WERI-Rb-1 (cell line): ENCODE measurements around the gene MEF2C.
"Not testable (repeated sequence)": the region's sequence is repeated elsewhere in the genome, so short reads cannot be mapped to it uniquely, and the experiment has no call there.

Experiments
- DNase-seq: peaks from one replicate; pipeline ENCODE4 v3.0.0-alpha.2; 2020
- H3K27ac ChIP-seq: fragments of 250-450 bp; sonication (Bioruptor Pico); 2 replicates; pipeline ENCODE4 v1.5.1; 2020; ENCODE audit warnings: mild to moderate bottlenecking, moderate library complexity
- H3K27me3 ChIP-seq: fragments of 250-450 bp; sonication (Bioruptor Pico); 2 replicates; pipeline ENCODE4 v1.5.1; 2021; ENCODE audit warnings: mild to moderate bottlenecking, low read depth, moderate library complexity; ENCODE audit not compliant: insufficient read depth, severe bottlenecking
- H3K36me3 ChIP-seq: fragments of 250-450 bp; sonication (Bioruptor Pico); 2 replicates; pipeline ENCODE4 v1.5.1; 2020; ENCODE audit warnings: mild to moderate bottlenecking, moderate library complexity
- H3K4me3 ChIP-seq: 2 replicates; pipeline ENCODE4 v1.5.1; 2011; ENCODE audit warnings: low read depth, mild to moderate bottlenecking, control low read depth, low read length
- H3K9me3 ChIP-seq: fragments of 250-450 bp; sonication (Bioruptor Pico); 2 replicates; pipeline ENCODE4 v1.5.1; 2021; ENCODE audit warnings: mild to moderate bottlenecking, moderate library complexity; ENCODE audit not compliant: severe bottlenecking
- TF ChIP-seq, protein P1 (sequence below): IDR thresholded peaks from 2 replicates; pipeline ENCODE4 v1.5.1; 2011; ENCODE audit warnings: low read depth, mild to moderate bottlenecking, control low read depth, inconsistent platforms, low read length

Gene MEF2C

DNA sequence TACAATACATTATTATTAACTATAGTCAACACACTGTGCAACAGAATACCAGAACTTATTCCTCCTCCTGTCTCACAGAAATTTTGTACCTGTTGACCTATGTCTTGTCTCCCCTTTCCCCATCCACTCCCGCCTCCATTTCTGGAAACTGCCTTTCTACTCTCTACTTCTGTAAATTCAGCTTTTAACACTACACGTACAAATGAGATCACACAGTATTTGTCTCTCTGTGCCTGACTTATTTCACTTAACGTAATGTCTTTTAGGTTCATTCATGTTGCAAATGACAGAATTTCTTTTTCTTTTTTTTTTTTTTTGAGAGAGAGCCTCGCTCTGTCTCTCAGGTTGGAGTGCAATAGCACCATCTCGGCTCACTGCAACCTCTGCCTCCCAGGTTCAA, 19.5 kb downstream of the MEF2C start:
- Histone ChIP-seq H3K27ac (no peak overlapping the region), H3K9me3 (no peaks in the 10 kb centered on the region), H3K4me3 (no peak overlapping the region), H3K27me3 (no peaks in the 10 kb centered on the region), H3K36me3 (no peaks in the 10 kb centered on the region)
- TF ChIP-seq, protein P1, sequence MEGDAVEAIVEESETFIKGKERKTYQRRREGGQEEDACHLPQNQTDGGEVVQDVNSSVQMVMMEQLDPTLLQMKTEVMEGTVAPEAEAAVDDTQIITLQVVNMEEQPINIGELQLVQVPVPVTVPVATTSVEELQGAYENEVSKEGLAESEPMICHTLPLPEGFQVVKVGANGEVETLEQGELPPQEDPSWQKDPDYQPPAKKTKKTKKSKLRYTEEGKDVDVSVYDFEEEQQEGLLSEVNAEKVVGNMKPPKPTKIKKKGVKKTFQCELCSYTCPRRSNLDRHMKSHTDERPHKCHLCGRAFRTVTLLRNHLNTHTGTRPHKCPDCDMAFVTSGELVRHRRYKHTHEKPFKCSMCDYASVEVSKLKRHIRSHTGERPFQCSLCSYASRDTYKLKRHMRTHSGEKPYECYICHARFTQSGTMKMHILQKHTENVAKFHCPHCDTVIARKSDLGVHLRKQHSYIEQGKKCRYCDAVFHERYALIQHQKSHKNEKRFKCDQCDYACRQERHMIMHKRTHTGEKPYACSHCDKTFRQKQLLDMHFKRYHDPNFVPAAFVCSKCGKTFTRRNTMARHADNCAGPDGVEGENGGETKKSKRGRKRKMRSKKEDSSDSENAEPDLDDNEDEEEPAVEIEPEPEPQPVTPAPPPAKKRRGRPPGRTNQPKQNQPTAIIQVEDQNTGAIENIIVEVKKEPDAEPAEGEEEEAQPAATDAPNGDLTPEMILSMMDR: no peak
- DNase-seq: no peak

DNA sequence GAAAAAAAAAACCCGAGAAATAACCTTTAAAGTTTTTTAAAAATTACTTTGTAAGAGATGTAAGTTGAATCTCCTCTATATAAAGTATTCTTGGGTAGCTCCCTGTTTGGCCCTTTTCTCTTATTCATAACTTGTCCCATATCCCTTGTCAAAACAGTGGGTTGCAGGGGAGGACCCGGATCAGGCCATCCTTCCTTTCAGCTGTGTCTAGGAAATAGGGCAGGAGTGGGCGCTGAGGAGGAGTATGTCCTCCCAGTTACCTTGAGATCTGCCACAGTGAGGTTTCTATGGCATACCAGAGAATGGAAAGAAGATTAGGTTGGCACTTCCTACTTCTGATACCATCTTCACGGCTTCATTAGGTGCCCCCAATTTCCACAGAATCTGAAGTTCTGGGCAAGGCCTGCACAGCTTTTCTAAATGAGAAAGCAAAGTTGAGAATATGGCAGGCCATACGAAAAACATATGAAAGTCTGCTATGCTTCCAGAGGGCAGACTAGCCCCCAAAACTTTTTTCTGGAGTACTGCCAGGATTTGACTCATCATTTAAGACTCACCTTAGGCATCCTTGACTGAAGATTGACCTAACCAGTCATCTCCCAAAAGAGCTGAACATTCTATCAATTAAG, 20.3 kb downstream of the MEF2C start:
- TF ChIP-seq, protein P1: no peak
- no peaks in the 10 kb centered on the region for H3K36me3 ChIP-seq
- H3K4me3 ChIP-seq: no peak overlapping the region
- H3K9me3 ChIP-seq: no peaks in the 10 kb centered on the region
- DNase-seq: no peak
- no peaks in the 10 kb centered on the region for H3K27me3 ChIP-seq
- no peak overlapping the region for H3K27ac ChIP-seq

DNA sequence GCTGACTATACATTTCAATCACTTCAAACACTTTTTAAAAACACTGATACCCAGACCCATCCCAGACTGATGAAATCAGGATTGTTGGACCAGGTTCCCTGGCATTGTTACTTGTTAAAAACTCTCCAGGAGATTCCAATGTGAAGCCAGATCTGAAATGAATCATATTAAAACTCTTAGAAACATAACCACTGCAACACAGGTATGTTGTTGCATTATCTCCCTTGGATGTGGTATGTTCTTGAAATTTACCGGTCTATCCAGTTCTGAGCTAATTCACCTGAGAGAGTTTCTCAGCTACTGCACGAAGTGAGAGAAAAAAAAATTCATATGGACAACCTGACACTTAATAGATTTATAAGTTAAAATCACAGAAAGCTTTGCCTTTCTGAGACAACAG, 21.8 kb downstream of the MEF2C start:
- no peak overlapping the region for H3K4me3 ChIP-seq
- H3K9me3 ChIP-seq: peaks cover 2% of the 10 kb centered on the region
- H3K27me3 ChIP-seq: no peaks in the 10 kb centered on the region
- no peak overlapping the region for H3K27ac ChIP-seq
- H3K36me3 ChIP-seq: no peaks in the 10 kb centered on the region
- TF ChIP-seq, protein P1: no peak
- DNase-seq: no peak

DNA sequence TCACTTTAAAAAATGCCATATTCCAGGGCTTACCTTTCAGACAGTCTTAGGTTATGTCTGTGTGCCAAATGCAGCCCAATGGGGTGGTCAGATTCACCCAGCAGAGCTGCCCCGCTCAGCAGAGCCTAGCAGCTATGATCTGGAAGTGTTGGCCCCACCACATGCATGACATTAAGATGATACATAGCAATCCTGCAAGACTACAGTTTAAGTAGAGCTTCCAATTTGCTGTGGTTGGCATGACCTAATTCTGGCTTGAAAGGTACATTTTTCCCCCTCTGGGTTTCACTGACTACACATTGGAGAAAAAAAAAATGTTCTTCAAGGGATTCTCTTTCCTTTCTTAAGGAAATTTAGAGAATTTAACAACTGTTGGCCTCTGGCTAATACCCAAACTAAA, 22.5 kb downstream of the MEF2C start:
- Histone ChIP-seq H3K27ac (no peak overlapping the region), H3K9me3 (peaks cover 2% of the 10 kb centered on the region), H3K27me3 (no peaks in the 10 kb centered on the region), H3K4me3 (no peak overlapping the region), H3K36me3 (no peaks in the 10 kb centered on the region)
- TF ChIP-seq, protein P1: no peak
- no peak for DNase-seq

DNA sequence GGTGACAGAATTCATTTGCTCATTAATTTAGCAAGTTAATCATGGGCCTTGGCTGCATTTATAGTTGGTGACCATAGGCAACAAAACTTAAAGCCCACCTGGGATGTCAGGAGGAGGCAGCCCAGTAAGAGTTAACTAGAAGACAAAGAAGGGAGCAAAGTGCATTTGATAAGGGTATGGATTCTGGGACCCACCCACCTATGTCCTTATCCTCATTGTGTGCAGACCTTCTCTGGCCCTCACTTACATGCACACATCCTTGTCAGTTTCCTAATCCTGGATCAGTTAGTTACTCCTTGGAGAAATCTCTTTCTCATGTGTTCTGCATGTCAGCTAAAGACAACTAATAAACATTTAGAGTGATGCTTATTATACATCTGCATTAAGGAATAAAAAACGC, 24.6 kb downstream of the MEF2C start:
- Histone ChIP-seq H3K27me3 (no peaks in the 10 kb centered on the region), H3K9me3 (peaks cover 2% of the 10 kb centered on the region), H3K27ac (no peak overlapping the region), H3K36me3 (no peaks in the 10 kb centered on the region), H3K4me3 (no peak overlapping the region)
- TF ChIP-seq, protein P1: no peak
- DNase-seq: no peak

DNA sequence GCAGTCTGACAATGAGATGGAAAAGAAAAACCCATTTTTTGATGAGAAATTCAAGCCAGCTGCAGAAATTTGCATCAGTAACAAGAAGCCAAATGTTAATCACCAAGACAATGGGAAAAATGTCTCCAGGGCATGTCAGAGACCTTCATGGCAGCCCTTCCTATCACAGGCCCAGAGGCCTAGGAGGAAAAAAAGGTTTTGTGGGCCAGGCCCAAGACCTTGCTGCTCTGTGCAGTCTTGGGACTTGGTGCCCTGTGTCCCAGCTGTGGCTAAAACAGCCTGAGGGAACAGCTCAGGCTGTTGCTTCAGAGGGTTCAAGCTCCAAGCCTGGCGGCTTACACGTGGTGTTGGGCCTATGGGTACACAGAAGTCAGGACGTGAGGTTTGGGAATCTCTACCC, 26.6 kb downstream of the MEF2C start:
- not testable (repeated sequence) for H3K27ac ChIP-seq, DNase-seq, H3K4me3 ChIP-seq, H3K27me3 ChIP-seq, H3K9me3 ChIP-seq, H3K36me3 ChIP-seq
